ENCODE data around the gene PSG11.
"Not testable (repeated sequence)": the region's sequence is repeated elsewhere in the genome, so short reads cannot be mapped to it uniquely, and the experiment has no call there.

GRCh38 chr19:43004846-43005245 is 21.4 kb downstream of the PSG11 start:
- not testable (repeated sequence) for TF ChIP-seq YY1 (IDR thresholded peaks at IDR 0.05; ENCODE audit: insufficient read depth, insufficient read length); SUZ12 (IDR thresholded peaks at IDR 0.05; ENCODE audit: extremely low read depth, insufficient read depth, insufficient read length); ZNF274 (IDR thresholded peaks at IDR 0.05; ENCODE audit: low read depth, low read length)

Measured in NT2/D1 (cell line).